ENCODE measurements around the gene NOL9. TPM values are rescaled to one million over a fixed set of nuclear protein-coding genes. Genes with fewer than 3 reads are reported as not detected.

The NOL9 gene
- total and polyA plus RNA-seq, 9 of the 15 experiments (the other 6 are each of a cell fraction or from before 2014, with no cell fraction given): 5.6 to 76.5 (median 47.3) TPM

- TF ChIP-seq KAT8 (IDR thresholded peaks at IDR 0.05; ENCODE audit: low read depth) (no peak), TEAD2 (tag; IDR thresholded peaks at IDR 0.05) (no peak), GATAD2B (IDR thresholded peaks at IDR 0.05; ENCODE audit: borderline replicate concordance) (no peak), SNIP1 (IDR thresholded peaks at IDR 0.05; ENCODE audit: low read depth) (no peak), PTBP1 (IDR thresholded peaks at IDR 0.05; ENCODE audit: low read depth, low read length) (no peak), ZNF445 (CRISPR knock-in tag; IDR thresholded peaks at IDR 0.05; ENCODE audit: low read depth) (no peak), BCOR (IDR thresholded peaks at IDR 0.05) (no peak), RCOR1 (IDR thresholded peaks at IDR 0.05; ENCODE audit: borderline replicate concordance in 1 of 2, low read depth in 2 of 2, low read length in 2 of 2) (0 out of 4 replicates have a peak, but pooled peaks of 1 of the 2 experiments have one; percentile 56), RBBP5 (IDR thresholded peaks at IDR 0.05; ENCODE audit: borderline replicate concordance, insufficient read depth, low read length, poor library complexity, severe bottlenecking) (peak; percentile 62), NBN (IDR thresholded peaks at IDR 0.05; ENCODE audit: low read depth) (no peak), RAD51 (IDR thresholded peaks at IDR 0.05; ENCODE audit: borderline replicate concordance, low read depth) (no peak), RHOXF2B (CRISPR knock-in tag; conservative IDR thresholded peaks at IDR 0.05) (peak; percentile 47; the same call in 1 of the 2 replicates), HMG20A (CRISPR knock-in tag; conservative IDR thresholded peaks at IDR 0.05) (no peak), SMC3 (conservative IDR thresholded peaks at IDR 0.05; ENCODE audit: insufficient read depth, low read depth, low read length) (no peak), ZNF23 (CRISPR knock-in tag; IDR thresholded peaks at IDR 0.05) (no peak), ELK1 (CRISPR knock-in tag; IDR thresholded peaks at IDR 0.05) (no peak), ZNF707 (CRISPR knock-in tag; conservative IDR thresholded peaks at IDR 0.05) (no peak), RAD21 (CRISPR knock-in tag; conservative IDR thresholded peaks at IDR 0.05 in 1 of 2, IDR thresholded peaks at IDR 0.05 in 1 of 2) (no peak), ZBTB17 (CRISPR knock-in tag; IDR thresholded peaks at IDR 0.05) (no peak)
- TF ChIP-seq, protein P1, sequence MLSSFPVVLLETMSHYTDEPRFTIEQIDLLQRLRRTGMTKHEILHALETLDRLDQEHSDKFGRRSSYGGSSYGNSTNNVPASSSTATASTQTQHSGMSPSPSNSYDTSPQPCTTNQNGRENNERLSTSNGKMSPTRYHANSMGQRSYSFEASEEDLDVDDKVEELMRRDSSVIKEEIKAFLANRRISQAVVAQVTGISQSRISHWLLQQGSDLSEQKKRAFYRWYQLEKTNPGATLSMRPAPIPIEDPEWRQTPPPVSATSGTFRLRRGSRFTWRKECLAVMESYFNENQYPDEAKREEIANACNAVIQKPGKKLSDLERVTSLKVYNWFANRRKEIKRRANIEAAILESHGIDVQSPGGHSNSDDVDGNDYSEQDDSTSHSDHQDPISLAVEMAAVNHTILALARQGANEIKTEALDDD (IDR thresholded peaks at IDR 0.05): no peak
- TF ChIP-seq, protein P2, sequence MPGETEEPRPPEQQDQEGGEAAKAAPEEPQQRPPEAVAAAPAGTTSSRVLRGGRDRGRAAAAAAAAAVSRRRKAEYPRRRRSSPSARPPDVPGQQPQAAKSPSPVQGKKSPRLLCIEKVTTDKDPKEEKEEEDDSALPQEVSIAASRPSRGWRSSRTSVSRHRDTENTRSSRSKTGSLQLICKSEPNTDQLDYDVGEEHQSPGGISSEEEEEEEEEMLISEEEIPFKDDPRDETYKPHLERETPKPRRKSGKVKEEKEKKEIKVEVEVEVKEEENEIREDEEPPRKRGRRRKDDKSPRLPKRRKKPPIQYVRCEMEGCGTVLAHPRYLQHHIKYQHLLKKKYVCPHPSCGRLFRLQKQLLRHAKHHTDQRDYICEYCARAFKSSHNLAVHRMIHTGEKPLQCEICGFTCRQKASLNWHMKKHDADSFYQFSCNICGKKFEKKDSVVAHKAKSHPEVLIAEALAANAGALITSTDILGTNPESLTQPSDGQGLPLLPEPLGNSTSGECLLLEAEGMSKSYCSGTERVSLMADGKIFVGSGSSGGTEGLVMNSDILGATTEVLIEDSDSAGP (CRISPR knock-in tag; IDR thresholded peaks at IDR 0.05): no peak
- TF ChIP-seq, protein P3, sequence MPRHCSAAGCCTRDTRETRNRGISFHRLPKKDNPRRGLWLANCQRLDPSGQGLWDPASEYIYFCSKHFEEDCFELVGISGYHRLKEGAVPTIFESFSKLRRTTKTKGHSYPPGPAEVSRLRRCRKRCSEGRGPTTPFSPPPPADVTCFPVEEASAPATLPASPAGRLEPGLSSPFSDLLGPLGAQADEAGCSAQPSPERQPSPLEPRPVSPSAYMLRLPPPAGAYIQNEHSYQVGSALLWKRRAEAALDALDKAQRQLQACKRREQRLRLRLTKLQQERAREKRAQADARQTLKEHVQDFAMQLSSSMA (CRISPR knock-in tag; IDR thresholded peaks at IDR 0.05): no peak
Observed at GRCh38 chr1:6579374-6580118, 25.2 kb upstream of the NOL9 start, which contains the start of gene ZBTB48 (continued).
